ENCODE results near the gene PRMT6. TPM values are rescaled to one million over a fixed set of nuclear protein-coding genes. Genes with fewer than 3 reads are reported as not detected.

PRMT6 gene
- total and polyA plus RNA-seq, 2 of the 4 experiments (the other 2 are of a cell fraction), result 12.5 to 15.4 TPM

- H3K4me3 ChIP-seq (ENCODE audit: insufficient read depth, low read depth, low read length), result no peak overlapping the region
- no peak overlapping the region for H4K8ac ChIP-seq (ENCODE audit: low read depth in 2 of 2, low read length in 2 of 2)
- WGBS, 2 experiments (ENCODE audit: extremely low coverage in 2 of 2, insufficient read length in 1 of 2), result 69% methylated on average over 3 of the region's 3 CpGs; no CpG with 5 or more reads in 1 of the 2 experiments
- BruUV-seq (replicated peaks), result no TSS peak
- no peak overlapping the region for H2BK15ac ChIP-seq (ENCODE audit: low read depth, low read length)
- H3K9me1 ChIP-seq (ENCODE audit: insufficient read depth, low read length), result no peaks in the 10 kb centered on the region
- H4K91ac ChIP-seq (ENCODE audit: insufficient read depth, low read depth, low read length), result no peak overlapping the region
- DNase-seq, result no peak
- no peaks in the 10 kb centered on the region for H3K27me3 ChIP-seq (ENCODE audit: control insufficient read depth, insufficient read depth, low read length)
- ChIA-PET CTCF (no interaction called here), POLR2A (ENCODE audit: unreplicated experiment) (no interaction called here)
- H2AK5ac ChIP-seq (ENCODE audit: low read depth, low read length), result no peak overlapping the region
- H3K56ac ChIP-seq (ENCODE audit: extremely low read depth, insufficient read depth, low read length), result no peak overlapping the region
- no peaks in the 10 kb centered on the region for H3K4me1 ChIP-seq (ENCODE audit: control insufficient read depth, insufficient read depth, low read length)
- no peaks in the 10 kb centered on the region for H3K79me1 ChIP-seq (ENCODE audit: low read depth in 1 of 2, low read length in 2 of 2)
- no peaks in the 10 kb centered on the region for H3K36me3 ChIP-seq (ENCODE audit: control insufficient read depth, insufficient read depth, low read length)
- H4K20me1 ChIP-seq (ENCODE audit: insufficient read depth, low read length), result no peaks in the 10 kb centered on the region
- H2BK20ac ChIP-seq (ENCODE audit: low read depth, low read length), result no peak overlapping the region
- H2BK120ac ChIP-seq (ENCODE audit: low read depth, low read length), result no peak overlapping the region
- intact Hi-C loops (cut with micrococcal nuclease), result no loop called here
- no peak overlapping the region for H3K9ac ChIP-seq (ENCODE audit: low read depth, low read length)
- TF ChIP-seq POLR2A (IDR thresholded peaks at IDR 0.05; ENCODE audit: low read depth, low read length), result no peak
- TF ChIP-seq MAFK (IDR thresholded peaks at IDR 0.05; ENCODE audit: low read depth, low read length), result no peak
- TF ChIP-seq RCOR1 (IDR thresholded peaks at IDR 0.05; ENCODE audit: insufficient replicate concordance, low read length), result no peak
- no peak for TF ChIP-seq USF2 (IDR thresholded peaks at IDR 0.05; ENCODE audit: low read depth, low read length)
- TF ChIP-seq BHLHE40 (IDR thresholded peaks at IDR 0.05; ENCODE audit: low read depth, low read length), result no peak
- no peak for TF ChIP-seq NFE2L2 (IDR thresholded peaks at IDR 0.05; ENCODE audit: low read depth, low read length)
- TF ChIP-seq MAZ (IDR thresholded peaks at IDR 0.05; ENCODE audit: borderline replicate concordance, low read depth, low read length), result no peak
- TF ChIP-seq RFX5 (IDR thresholded peaks at IDR 0.05; ENCODE audit: low read depth, low read length), result no peak
- no peak for TF ChIP-seq CEBPB (IDR thresholded peaks at IDR 0.05; ENCODE audit: low read depth, low read length)
- TF ChIP-seq CHD1 (IDR thresholded peaks at IDR 0.05; ENCODE audit: low read depth, low read length), result no peak
- no peak for TF ChIP-seq MXI1 (IDR thresholded peaks at IDR 0.05; ENCODE audit: borderline replicate concordance, low read depth, low read length)
- TF ChIP-seq, protein P1, sequence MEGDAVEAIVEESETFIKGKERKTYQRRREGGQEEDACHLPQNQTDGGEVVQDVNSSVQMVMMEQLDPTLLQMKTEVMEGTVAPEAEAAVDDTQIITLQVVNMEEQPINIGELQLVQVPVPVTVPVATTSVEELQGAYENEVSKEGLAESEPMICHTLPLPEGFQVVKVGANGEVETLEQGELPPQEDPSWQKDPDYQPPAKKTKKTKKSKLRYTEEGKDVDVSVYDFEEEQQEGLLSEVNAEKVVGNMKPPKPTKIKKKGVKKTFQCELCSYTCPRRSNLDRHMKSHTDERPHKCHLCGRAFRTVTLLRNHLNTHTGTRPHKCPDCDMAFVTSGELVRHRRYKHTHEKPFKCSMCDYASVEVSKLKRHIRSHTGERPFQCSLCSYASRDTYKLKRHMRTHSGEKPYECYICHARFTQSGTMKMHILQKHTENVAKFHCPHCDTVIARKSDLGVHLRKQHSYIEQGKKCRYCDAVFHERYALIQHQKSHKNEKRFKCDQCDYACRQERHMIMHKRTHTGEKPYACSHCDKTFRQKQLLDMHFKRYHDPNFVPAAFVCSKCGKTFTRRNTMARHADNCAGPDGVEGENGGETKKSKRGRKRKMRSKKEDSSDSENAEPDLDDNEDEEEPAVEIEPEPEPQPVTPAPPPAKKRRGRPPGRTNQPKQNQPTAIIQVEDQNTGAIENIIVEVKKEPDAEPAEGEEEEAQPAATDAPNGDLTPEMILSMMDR (conservative IDR thresholded peaks at IDR 0.05; ENCODE audit: low read depth, low read length), result no peak
- no peak for TF ChIP-seq FOS (IDR thresholded peaks at IDR 0.05; ENCODE audit: low read depth, low read length)
- TF ChIP-seq, protein P2, sequence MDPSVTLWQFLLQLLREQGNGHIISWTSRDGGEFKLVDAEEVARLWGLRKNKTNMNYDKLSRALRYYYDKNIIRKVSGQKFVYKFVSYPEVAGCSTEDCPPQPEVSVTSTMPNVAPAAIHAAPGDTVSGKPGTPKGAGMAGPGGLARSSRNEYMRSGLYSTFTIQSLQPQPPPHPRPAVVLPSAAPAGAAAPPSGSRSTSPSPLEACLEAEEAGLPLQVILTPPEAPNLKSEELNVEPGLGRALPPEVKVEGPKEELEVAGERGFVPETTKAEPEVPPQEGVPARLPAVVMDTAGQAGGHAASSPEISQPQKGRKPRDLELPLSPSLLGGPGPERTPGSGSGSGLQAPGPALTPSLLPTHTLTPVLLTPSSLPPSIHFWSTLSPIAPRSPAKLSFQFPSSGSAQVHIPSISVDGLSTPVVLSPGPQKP (IDR thresholded peaks at IDR 0.05; ENCODE audit: borderline replicate concordance, low read depth, low read length), result no peak
- no peak for TF ChIP-seq SMC3 (IDR thresholded peaks at IDR 0.05; ENCODE audit: low read depth, low read length)
- no peak overlapping the region for H2AK9ac ChIP-seq (replicated peaks; ENCODE audit: low read depth, low read length, poor library complexity)
- in situ Hi-C loops (cut with MboI; ENCODE audit: low sequenced_read_pairs), result no loop called here
- H4K5ac ChIP-seq (ENCODE audit: low read depth, low read length), result no peak overlapping the region
- no peak overlapping the region for H2AFZ ChIP-seq (replicated peaks; ENCODE audit: low read length, poor library complexity)
- H3K9me3 ChIP-seq (ENCODE audit: control insufficient read depth, insufficient read depth, low read length), result no peaks in the 10 kb centered on the region
- H3K18ac ChIP-seq (ENCODE audit: low read depth, low read length), result no peak overlapping the region
- H3K4me2 ChIP-seq (ENCODE audit: low read depth, low read length), result no peak overlapping the region
- H3K14ac ChIP-seq (replicated peaks; ENCODE audit: low read depth, low read length), result no peak overlapping the region
- no peak overlapping the region for H2BK5ac ChIP-seq (ENCODE audit: low read depth, low read length, poor library complexity, severe bottlenecking)
- no peak overlapping the region for H3K27ac ChIP-seq (ENCODE audit: insufficient read depth, low read length)
- ATAC-seq (ENCODE audit: low read depth), result no peak
- no peak overlapping the region for H3K23ac ChIP-seq (ENCODE audit: low read depth, low read length)
- dilution Hi-C loops (cut with HindIII; ENCODE audit: low sequenced_read_pairs, unreplicated experiment), result no loop called here
- H3K4ac ChIP-seq (ENCODE audit: low read depth, low read length), result no peak overlapping the region
Measured at GRCh38 chr1:107100331-107100984, 44.0 kb downstream of the PRMT6 start.
